ENCODE results near the gene DAAM1. TPM values are rescaled to one million over a fixed set of nuclear protein-coding genes. Genes with fewer than 3 reads are reported as not detected.

The DAAM1 gene
- total RNA-seq, 3 donors from 2014 or later (not counting 1 experiment from before 2014, with no cell fraction given), result 10.9 to 31.4 (median 12.6) TPM

- Histone ChIP-seq H3K36me3 (ENCODE audit: control insufficient read depth, insufficient read depth, low read length) (no peaks in the 10 kb centered on the region), H3K4me1 (ENCODE audit: control insufficient read depth, insufficient read depth, low read length) (no peaks in the 10 kb centered on the region), H3K9me3 (ENCODE audit: control insufficient read depth, insufficient read depth, low read length) (no peaks in the 10 kb centered on the region), H3K27ac (ENCODE audit: low read length) (no peak overlapping the region), H3K4me3 (ENCODE audit: low read length) (no peak overlapping the region), H3K27me3 (ENCODE audit: control insufficient read depth, insufficient read depth, low read length) (no peaks in the 10 kb centered on the region)
- intact Hi-C loops (cut with micrococcal nuclease), result no loop called here
- Mint-ChIP-seq H3K27ac (no peak overlapping the region), H3K36me3 (no peaks in the 10 kb centered on the region), H3K4me1 (peaks cover 0 to 9% of the 10 kb centered on the region in 2 donors), H3K9me3 (no peaks in the 10 kb centered on the region), H3K27me3 (ENCODE audit: low read depth in 2 of 2) (peaks cover 0 to 3% of the 10 kb centered on the region in 2 donors), H3K4me3 (no peak overlapping the region)
- WGBS (ENCODE audit: insufficient coverage), result 68% methylated on average over 2 of the region's 2 CpGs
- ATAC-seq (no peak), DNase-seq (peak in 1 of 2 donors; percentile 23)
- TF ChIP-seq CTCF (IDR thresholded peaks at IDR 0.05), result no peak
These were observed 34.1 kb upstream of the DAAM1 start for GRCh38 chr14:59154373-59154772.

GRCh38 chr14:59155886-59156285 lies 32.6 kb upstream of the DAAM1 start:
- H3K4me3 ChIP-seq (ENCODE audit: low read length), result no peak overlapping the region
- H3K9me3 ChIP-seq (ENCODE audit: control insufficient read depth, insufficient read depth, low read length), result no peaks in the 10 kb centered on the region
- no peak overlapping the region for H3K4me3 Mint-ChIP-seq
- no peak for ATAC-seq
- H3K9me3 Mint-ChIP-seq, result no peaks in the 10 kb centered on the region
- H3K27ac ChIP-seq (ENCODE audit: low read length), result no peak overlapping the region
- no peaks in the 10 kb centered on the region for H3K27me3 ChIP-seq (ENCODE audit: control insufficient read depth, insufficient read depth, low read length)
- H3K36me3 Mint-ChIP-seq, result no peaks in the 10 kb centered on the region
- peaks cover 0 to 6% of the 10 kb centered on the region in 2 donors for H3K27me3 Mint-ChIP-seq (ENCODE audit: low read depth in 2 of 2)
- DNase-seq, result no peak
- no peaks in the 10 kb centered on the region for H3K36me3 ChIP-seq (ENCODE audit: control insufficient read depth, insufficient read depth, low read length)
- no peaks in the 10 kb centered on the region for H3K4me1 ChIP-seq (ENCODE audit: control insufficient read depth, insufficient read depth, low read length)
- no peak for TF ChIP-seq CTCF (IDR thresholded peaks at IDR 0.05)
- WGBS (ENCODE audit: insufficient coverage), result 81% methylated on average over 2 of the region's 3 CpGs
- no peak overlapping the region for H3K27ac Mint-ChIP-seq
- intact Hi-C loops (cut with micrococcal nuclease), result no loop called here
- peaks cover 0 to 9% of the 10 kb centered on the region in 2 donors for H3K4me1 Mint-ChIP-seq

GRCh38 chr14:59159169-59159568 lies 29.3 kb upstream of the DAAM1 start:
- H3K4me3 Mint-ChIP-seq, result no peak overlapping the region
- no peaks in the 10 kb centered on the region for H3K36me3 ChIP-seq (ENCODE audit: control insufficient read depth, insufficient read depth, low read length)
- intact Hi-C loops (cut with micrococcal nuclease), result no loop called here
- no peaks in the 10 kb centered on the region for H3K9me3 ChIP-seq (ENCODE audit: control insufficient read depth, insufficient read depth, low read length)
- no peak for ATAC-seq
- H3K36me3 Mint-ChIP-seq, result no peaks in the 10 kb centered on the region
- H3K4me1 Mint-ChIP-seq, result peaks cover 0 to 5% of the 10 kb centered on the region in 2 donors
- H3K27ac Mint-ChIP-seq, result no peak overlapping the region
- 92% methylated on average over 1 of the region's 1 CpG for WGBS (ENCODE audit: insufficient coverage)
- H3K27me3 Mint-ChIP-seq (ENCODE audit: low read depth in 2 of 2), result peaks cover 6 to 15% of the 10 kb centered on the region in 2 donors
- no peaks in the 10 kb centered on the region for H3K9me3 Mint-ChIP-seq
- no peak overlapping the region for H3K4me3 ChIP-seq (ENCODE audit: low read length)
- no peaks in the 10 kb centered on the region for H3K27me3 ChIP-seq (ENCODE audit: control insufficient read depth, insufficient read depth, low read length)
- no peak for DNase-seq
- no peak for TF ChIP-seq CTCF (IDR thresholded peaks at IDR 0.05)
- H3K4me1 ChIP-seq (ENCODE audit: control insufficient read depth, insufficient read depth, low read length), result no peaks in the 10 kb centered on the region
- H3K27ac ChIP-seq (ENCODE audit: low read length), result no peak overlapping the region

GRCh38 chr14:59160506-59160905 lies 28.0 kb upstream of the DAAM1 start:
- Mint-ChIP-seq H3K27ac (no peak overlapping the region), H3K4me1 (no peaks in the 10 kb centered on the region), H3K9me3 (no peaks in the 10 kb centered on the region), H3K27me3 (ENCODE audit: low read depth in 2 of 2) (peaks cover 12 to 22% of the 10 kb centered on the region in 2 donors), H3K36me3 (no peaks in the 10 kb centered on the region), H3K4me3 (no peak overlapping the region)
- Histone ChIP-seq H3K27me3 (ENCODE audit: control insufficient read depth, insufficient read depth, low read length) (no peaks in the 10 kb centered on the region), H3K27ac (ENCODE audit: low read length) (no peak overlapping the region), H3K36me3 (ENCODE audit: control insufficient read depth, insufficient read depth, low read length) (no peaks in the 10 kb centered on the region), H3K4me3 (ENCODE audit: low read length) (no peak overlapping the region), H3K4me1 (ENCODE audit: control insufficient read depth, insufficient read depth, low read length) (no peaks in the 10 kb centered on the region), H3K9me3 (ENCODE audit: control insufficient read depth, insufficient read depth, low read length) (no peaks in the 10 kb centered on the region)
- intact Hi-C loops (cut with micrococcal nuclease), result no loop called here
- DNase-seq (no peak), ATAC-seq (no peak)
- WGBS (ENCODE audit: insufficient coverage), result 78% methylated on average over 4 of the region's 5 CpGs
- TF ChIP-seq CTCF (IDR thresholded peaks at IDR 0.05), result no peak

Measured in natural killer cell (primary cell).